T47D (cell line): ENCODE results near the gene KLHDC4.
"Not testable (repeated sequence)": the region's sequence is repeated elsewhere in the genome, so short reads cannot be mapped to it uniquely, and the experiment has no call there.

ENCODE experiments used
- DNase-seq, 2 experiments: peaks; one replicate each; pipeline versions ENCODE4 v3.0.0 to v3.0.0-alpha.2; 2011 to 2012; ENCODE audit warnings: low read depth in 1 of 2, low spot score in 1 of 2
- JUND ChIP-seq: IDR thresholded peaks from 2 replicates; pipeline ENCODE4 v1.6.1; 2012; ENCODE audit warnings: low read depth
- in situ Hi-C: cut with HindIII; loops from 2 replicates; pipeline ENCODE4 v1.10.0; 2016; ENCODE audit warnings: low sequenced_read_pairs, low pct_unique_long_range_greater_than_20kb

KLHDC4 gene

GRCh38 chr16:87778830-87779579 is 13.2 kb upstream of the KLHDC4 start:
- TF ChIP-seq JUND = no peak
- in situ Hi-C loops = no loop called here
- peak; percentile 69 to 95 for DNase-seq

DNA sequence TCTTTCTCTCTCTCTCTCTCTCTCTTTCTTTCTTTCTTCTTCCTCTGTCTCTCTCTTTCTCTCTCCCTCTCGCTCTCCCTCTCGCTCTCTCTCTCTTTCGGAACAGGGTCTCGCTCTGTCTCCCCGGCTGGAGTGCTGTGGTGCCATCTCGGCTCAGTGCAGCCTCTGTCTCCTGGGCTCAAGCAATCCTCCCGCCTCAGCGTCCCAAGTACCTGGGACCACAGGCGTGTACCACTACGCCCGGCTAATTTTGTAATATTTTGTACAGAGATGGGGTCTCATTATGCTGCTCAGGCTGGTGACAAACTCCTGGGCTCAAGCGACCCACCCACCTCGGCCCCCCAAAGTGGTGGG is 12.7 kb upstream of the KLHDC4 start:
- in situ Hi-C loops = no loop called here

DNA sequence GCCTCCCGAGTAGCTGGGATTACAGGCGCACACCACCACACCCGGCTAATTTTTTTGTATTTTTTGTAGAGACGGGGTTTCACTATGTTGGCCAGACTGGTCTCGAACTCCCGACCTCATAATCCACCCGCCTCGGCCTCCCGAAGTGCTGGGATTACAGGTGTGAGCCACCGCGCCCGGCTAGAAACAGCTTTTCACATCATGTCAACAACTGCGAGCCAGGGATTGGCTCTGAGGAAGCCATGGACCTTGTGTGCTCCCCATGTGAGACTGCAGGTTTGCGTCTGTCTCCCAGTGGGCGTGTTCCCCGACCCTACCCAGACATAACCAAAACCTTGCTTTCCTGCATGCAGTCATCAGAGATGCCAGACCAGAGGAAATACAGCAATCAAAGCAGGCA is 8.1 kb upstream of the KLHDC4 start:
- DNase-seq, in situ Hi-C loops: not testable (repeated sequence)

More for the DNA sequence above, 12.7 kb upstream of the KLHDC4 start:
- no peak for DNase-seq
- no peak for TF ChIP-seq JUND

DNA sequence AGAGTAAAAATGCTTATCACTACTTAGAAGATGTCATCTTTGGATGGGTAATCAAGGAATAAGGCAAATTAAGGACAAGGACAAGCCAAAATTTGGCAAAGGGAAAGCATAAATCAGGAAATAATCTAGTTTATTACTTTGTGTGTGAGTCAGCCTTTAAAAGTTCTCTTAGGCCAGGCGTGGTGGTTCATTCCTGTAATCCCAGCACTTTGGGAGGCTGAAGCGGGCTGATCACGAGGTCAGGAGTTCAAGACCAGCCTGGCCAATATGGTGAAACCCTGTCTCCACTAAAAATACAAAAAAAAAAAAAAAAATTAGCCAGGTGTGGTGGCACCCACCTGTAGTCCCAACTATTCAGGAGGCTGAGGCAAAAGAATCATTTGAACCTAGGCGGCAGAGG is 1.7 kb upstream of the KLHDC4 start:
- in situ Hi-C loops, DNase-seq: not testable (repeated sequence)

DNA sequence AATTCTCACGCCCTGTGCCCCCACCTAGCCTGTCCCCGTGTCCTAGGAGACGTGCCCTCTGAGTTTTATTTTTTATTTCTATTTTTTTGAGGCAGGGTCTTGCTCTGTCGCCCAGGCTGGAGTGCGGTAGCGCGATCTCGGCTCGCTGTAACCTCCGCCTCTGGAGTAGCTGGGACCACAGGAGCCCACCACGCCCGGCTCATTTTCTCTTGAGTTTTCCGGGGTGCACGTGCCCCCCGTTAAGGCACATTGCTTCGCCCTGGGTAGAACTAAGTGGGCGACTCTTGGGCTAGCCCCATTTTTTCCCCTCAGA is 655 bp upstream of the KLHDC4 start:
- DNase-seq = no peak
- no peak for TF ChIP-seq JUND
- in situ Hi-C loops = no loop called here

- DNase-seq = peak in 1 of 2 experiments; percentile 35
These were observed 362 bp downstream of the KLHDC4 start for GRCh38 chr16:87765473-87765775.

GRCh38 chr16:87764600-87765472 is 950 bp downstream of the KLHDC4 start:
- TF ChIP-seq JUND = no peak
- no peak for DNase-seq
- in situ Hi-C loops = no loop called here

More at GRCh38 chr16:87765473-87765775, 362 bp downstream of the KLHDC4 start:
- in situ Hi-C loops = no loop called here
- no peak for TF ChIP-seq JUND

DNA sequence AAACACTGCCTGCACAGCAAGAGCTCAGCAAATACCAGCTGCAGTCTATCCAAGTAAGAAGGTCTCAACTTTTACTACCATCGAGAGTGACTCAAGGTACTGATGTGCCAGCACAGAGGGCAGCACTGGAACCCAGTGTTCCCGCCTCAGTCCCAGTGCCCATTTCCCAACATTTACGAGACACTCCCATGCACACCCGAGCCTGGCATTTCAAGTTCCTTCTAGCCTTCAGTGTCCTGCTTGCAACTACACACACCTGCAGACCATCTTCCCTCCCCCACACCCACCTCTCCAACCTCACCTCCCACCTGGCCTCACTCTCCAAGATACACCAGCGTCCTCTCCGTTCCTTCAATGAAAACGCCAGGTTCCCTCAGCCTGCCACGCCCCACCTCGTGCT is 3.2 kb downstream of the KLHDC4 start:
- in situ Hi-C loops = no loop called here
- TF ChIP-seq JUND = no peak
- DNase-seq = no peak

DNA sequence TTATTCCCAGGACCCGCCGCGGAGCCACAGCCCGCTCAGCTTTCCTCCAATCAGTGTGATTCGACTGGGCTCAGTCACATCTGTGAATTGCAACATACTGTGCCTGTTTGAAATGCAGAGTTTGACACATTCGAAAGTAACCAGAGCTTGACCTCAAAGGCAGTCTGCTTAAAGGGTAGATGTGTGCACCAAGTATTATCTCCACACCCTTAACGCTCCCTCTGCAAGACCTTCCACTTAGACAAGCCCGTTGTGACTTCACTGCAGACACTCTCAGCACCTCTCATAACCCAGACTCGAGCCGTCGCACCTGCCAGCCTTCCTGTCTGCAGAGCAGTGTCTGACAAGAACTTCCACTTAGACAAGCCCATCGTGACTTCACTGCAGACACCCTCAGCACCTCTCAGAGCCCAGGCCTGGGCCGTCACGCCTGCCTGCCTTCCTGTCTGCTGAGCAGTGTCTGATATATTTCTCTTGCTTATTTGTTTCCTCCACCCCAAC is 3.7 kb downstream of the KLHDC4 start:
- in situ Hi-C loops = no loop called here
- TF ChIP-seq JUND = no peak

DNA sequence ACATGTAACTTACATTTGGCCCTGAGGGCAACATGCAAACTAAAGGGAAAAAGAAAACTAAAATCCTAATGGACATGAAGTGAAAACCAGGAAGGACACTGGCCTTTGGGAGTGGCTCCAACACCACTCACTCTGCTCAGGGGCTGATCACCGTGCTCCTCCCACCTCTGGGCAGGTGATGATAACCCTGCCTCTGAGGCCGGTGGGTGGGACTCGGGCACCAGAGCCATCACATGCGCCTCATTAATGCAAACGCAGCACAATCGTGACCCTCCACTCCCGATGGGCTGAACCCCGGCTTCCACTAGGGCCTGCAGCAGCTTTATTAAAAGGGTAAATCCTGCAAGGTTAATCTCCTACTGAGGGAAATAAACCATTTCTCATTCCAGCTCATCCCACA is 4.7 kb downstream of the KLHDC4 start:
- no peak for DNase-seq
- in situ Hi-C loops = no loop called here
- no peak for TF ChIP-seq JUND

More for the DNA sequence above, 3.7 kb downstream of the KLHDC4 start:
- DNase-seq = no peak

GRCh38 chr16:87757841-87758426 is 7.9 kb downstream of the KLHDC4 start:
- in situ Hi-C loops = no loop called here
- DNase-seq = peak in 1 of 2 experiments; percentile 16

GRCh38 chr16:87754535-87754934 is 11.3 kb downstream of the KLHDC4 start:
- in situ Hi-C loops = no loop called here
- DNase-seq = no peak
- no peak for TF ChIP-seq JUND

More at GRCh38 chr16:87757841-87758426, 7.9 kb downstream of the KLHDC4 start:
- TF ChIP-seq JUND = no peak
